Smooth muscle cell (in vitro differentiated cells): ENCODE measurements around the gene ZFR2. TPM values are rescaled to one million over a fixed set of nuclear protein-coding genes. Genes with fewer than 3 reads are reported as not detected.

Experiments
- DNase-seq: peaks from one replicate; lab custom pipeline; 2025; ENCODE audit not compliant: unreplicated experiment; lab: John Stamatoyannopoulos, UW
- H2AFZ ChIP-seq: fragments of 200-600 bp; sonication (generic); 2 replicates; pipeline ENCODE4 v1.6.0; 2016; ENCODE audit warnings: antibody characterized with exemption, low read depth, mild to moderate bottlenecking
- H3F3A ChIP-seq: fragments of 200-600 bp; sonication (generic); 2 replicates; pipeline ENCODE4 v1.6.0; 2017; ENCODE audit warnings: antibody characterized with exemption, low read depth
- H3K27ac ChIP-seq: fragments of 200-600 bp; sonication (generic); 2 replicates; pipeline ENCODE4 v1.5.1; 2016; ENCODE audit warnings: low read depth, mild to moderate bottlenecking
- H3K27me3 ChIP-seq: fragments of 200-600 bp; sonication (generic); 2 replicates; pipeline ENCODE4 v1.6.1; 2016; ENCODE audit warnings: low read depth, mild to moderate bottlenecking
- H3K36me3 ChIP-seq: fragments of 200-600 bp; sonication (generic); 2 replicates; pipeline ENCODE4 v1.5.1; 2016; ENCODE audit warnings: low read depth
- H3K4me1 ChIP-seq: fragments of 200-600 bp; sonication (generic); 2 replicates; pipeline ENCODE4 v1.5.1; 2016; ENCODE audit warnings: low read depth
- H3K4me2 ChIP-seq: fragments of 200-600 bp; sonication (generic); 2 replicates; pipeline ENCODE4 v1.6.0; 2016; ENCODE audit warnings: mild to moderate bottlenecking
- H3K4me3 ChIP-seq: fragments of 200-600 bp; sonication (generic); 2 replicates; pipeline ENCODE4 v1.5.1; 2016; ENCODE audit warnings: mild to moderate bottlenecking
- H3K79me2 ChIP-seq: fragments of 200-600 bp; sonication (generic); 2 replicates; pipeline ENCODE4 v1.6.0; 2016; ENCODE audit warnings: low read depth, mild to moderate bottlenecking
- H3K9ac ChIP-seq: fragments of 200-600 bp; sonication (generic); 2 replicates; pipeline ENCODE4 v1.6.0; 2016; ENCODE audit warnings: low read depth
- H3K9me3 ChIP-seq: fragments of 200-600 bp; sonication (generic); replicated peaks from 2 replicates; pipeline ENCODE4 v1.5.1; 2016; ENCODE audit warnings: low read depth
- H4K20me1 ChIP-seq: fragments of 200-600 bp; sonication (generic); 2 replicates; pipeline ENCODE4 v1.6.0; 2016; ENCODE audit warnings: low read depth
- CTCF ChIP-seq: fragments of 200-600 bp; sonication (generic); IDR thresholded peaks from 2 replicates; pipeline ENCODE4 v1.5.1; 2017; ENCODE audit warnings: borderline replicate concordance, mild to moderate bottlenecking, antibody characterized with exemption; ENCODE audit not compliant: insufficient read depth, poor library complexity, severe bottlenecking
- WGBS: methylation state at CpG from one replicate; pipeline ENCODE4 v1.1.7; 2016; ENCODE audit warnings: low lambda C conversion rate; 5-methylcytosine and 5-hydroxymethylcytosine counted together
- polyA plus RNA-seq: library from polyadenylated mRNA; unstranded; fragments of >200 nt; fragmentation: Nextera tagmentation; extraction: Ambion mirVana; gene quantifications from 2 replicates; pipeline ENCODE4 v1.2.1, GENCODE V29; 2016
- total RNA-seq: library from RNA; depleted of rRNA; stranded (reverse); fragments of >200 nt; gene quantifications from 2 replicates; pipeline ENCODE4 v1.2.3, GENCODE V29; 2014

Gene ZFR2
- total and polyA plus RNA-seq, 2 experiments from 2014 or later, result 0.54 to 1.8 TPM

GRCh38 chr19:3837922-3838321 is 30.9 kb downstream of the ZFR2 start:
- 96% methylated on average over 19 of the region's 19 CpGs for WGBS
- Histone ChIP-seq H2AFZ (no peak overlapping the region), H3K4me3 (no peak overlapping the region), H3K4me1 (no peaks in the 10 kb centered on the region), H3K27ac (no peak overlapping the region), H4K20me1 (no peaks in the 10 kb centered on the region), H3K27me3 (no peaks in the 10 kb centered on the region), H3K9ac (no peak overlapping the region), H3K4me2 (no peak overlapping the region), H3F3A (no peaks in the 10 kb centered on the region), H3K9me3 (no peaks in the 10 kb centered on the region), H3K36me3 (no peaks in the 10 kb centered on the region), H3K79me2 (no peaks in the 10 kb centered on the region)
- no peak for DNase-seq
- no peak for TF ChIP-seq CTCF

GRCh38 chr19:3837332-3837731 is 31.5 kb downstream of the ZFR2 start:
- 96% methylated on average over 17 of the region's 17 CpGs for WGBS
- H3K36me3 ChIP-seq, result no peaks in the 10 kb centered on the region
- no peaks in the 10 kb centered on the region for H3K27me3 ChIP-seq
- no peak overlapping the region for H3K4me2 ChIP-seq
- no peak overlapping the region for H3K9ac ChIP-seq
- H4K20me1 ChIP-seq, result no peaks in the 10 kb centered on the region
- no peak overlapping the region for H3K4me3 ChIP-seq
- H3F3A ChIP-seq, result no peaks in the 10 kb centered on the region
- H3K79me2 ChIP-seq, result no peaks in the 10 kb centered on the region
- no peaks in the 10 kb centered on the region for H3K9me3 ChIP-seq
- H2AFZ ChIP-seq, result no peak overlapping the region
- no peak for DNase-seq
- TF ChIP-seq CTCF, result no peak
- H3K4me1 ChIP-seq, result no peaks in the 10 kb centered on the region
- H3K27ac ChIP-seq, result no peak overlapping the region

- 80% methylated on average over 6 of the region's 6 CpGs for WGBS
- H3K27me3 ChIP-seq, result no peaks in the 10 kb centered on the region
Observed at GRCh38 chr19:3836887-3837286, 32.0 kb downstream of the ZFR2 start.

More at GRCh38 chr19:3836887-3837286, 32.0 kb downstream of the ZFR2 start:
- Histone ChIP-seq H2AFZ (no peak overlapping the region), H4K20me1 (no peaks in the 10 kb centered on the region), H3K4me2 (no peak overlapping the region), H3K36me3 (no peaks in the 10 kb centered on the region), H3K79me2 (no peaks in the 10 kb centered on the region), H3K9ac (no peak overlapping the region), H3F3A (no peaks in the 10 kb centered on the region), H3K27ac (no peak overlapping the region), H3K4me1 (no peaks in the 10 kb centered on the region), H3K9me3 (no peaks in the 10 kb centered on the region), H3K4me3 (no peak overlapping the region)
- no peak for TF ChIP-seq CTCF
- no peak for DNase-seq
